Stimulated activated CD8-positive, alpha-beta memory T cell treated with anti-CD3 and anti-CD28 coated beads, Interleukin-7, amount 100 ng/mL, for 48 hours (primary cell): ENCODE measurements around the gene TGM5.

ENCODE experiments used
- DNase-seq, 2 donors: peaks; one replicate each; pipeline ENCODE4 v3.0.0-alpha.2; 2020; ENCODE audit warnings: low read depth in 1 of 2; ENCODE audit errors: extremely low read depth in 1 of 2

TGM5 gene

GRCh38 chr15:43196760-43197548 is 69.8 kb downstream of the TGM5 start:
- no peak for DNase-seq

GRCh38 chr15:43194795-43195194 is 71.9 kb downstream of the TGM5 start:
- DNase-seq = no peak

- DNase-seq = no peak
Measured at GRCh38 chr15:43193710-43194109, 73.0 kb downstream of the TGM5 start.

GRCh38 chr15:43190178-43190577 is 76.5 kb downstream of the TGM5 start:
- no peak for DNase-seq

GRCh38 chr15:43189296-43189695 is 77.4 kb downstream of the TGM5 start:
- DNase-seq = no peak

GRCh38 chr15:43187544-43188155 is 79.1 kb downstream of the TGM5 start:
- no peak for DNase-seq

- DNase-seq = no peak
Measured at GRCh38 chr15:43186003-43186353, 80.8 kb downstream of the TGM5 start.

- DNase-seq = peak; percentile 93 to 97
Measured at GRCh38 chr15:43185157-43186002, 81.3 kb downstream of the TGM5 start, which contains the start of gene CCNDBP1. TSS of gene CCNDBP1 (plus strand) at chr15:43185403. CDS start at chr15:43185499, 96 bp downstream.

- DNase-seq = no peak
Measured at GRCh38 chr15:43184407-43185124, 82.2 kb downstream of the TGM5 start.

GRCh38 chr15:43183270-43183669 is 83.5 kb downstream of the TGM5 start:
- DNase-seq = no peak
